GM19463 (cell line): ENCODE data around the gene ARHGAP40.
A peak's percentile ranks its signal among the peaks of the same experiment; 100 is the strongest.

Experiments used
- ATAC-seq: cut with Tn5 transposase; IDR thresholded peaks from one replicate; pipeline ENCODE4 v1.9.1; 2021; ENCODE audit warnings: mild to moderate bottlenecking, moderate library complexity; ENCODE audit not compliant: unreplicated experiment

The ARHGAP40 gene

GRCh38 chr20:38601216-38602184 lies at the start of gene ARHGAP40:
Gene ARHGAP40 (plus strand): TSS chr20:38601809.
- peak; percentile 76 for ATAC-seq

DNA sequence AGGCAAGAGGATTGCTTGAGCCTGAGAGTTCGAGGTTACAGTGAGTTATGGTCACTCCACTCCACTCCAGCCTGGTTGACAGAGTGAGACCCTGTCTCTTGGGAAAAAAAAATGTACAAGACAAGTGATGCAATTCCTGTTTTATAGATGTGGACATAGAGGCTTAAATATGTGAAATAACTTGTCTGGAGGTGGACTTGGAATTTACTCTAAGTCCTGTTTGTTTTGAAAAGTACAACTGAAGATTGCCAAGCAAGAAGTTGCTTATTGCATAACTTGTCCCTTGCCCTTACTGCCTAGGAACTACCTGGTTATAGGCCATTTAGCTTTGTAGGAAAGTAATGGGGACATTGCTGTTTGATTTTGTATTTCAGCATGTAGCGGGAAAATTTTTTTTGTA lies 46.6 kb upstream of the ARHGAP40 start:
- ATAC-seq = no peak

- no peak for ATAC-seq
Observed at GRCh38 chr20:38555395-38555794, 46.2 kb upstream of the ARHGAP40 start.

- no peak for ATAC-seq
Observed at GRCh38 chr20:38557174-38557573, 44.4 kb upstream of the ARHGAP40 start.

DNA sequence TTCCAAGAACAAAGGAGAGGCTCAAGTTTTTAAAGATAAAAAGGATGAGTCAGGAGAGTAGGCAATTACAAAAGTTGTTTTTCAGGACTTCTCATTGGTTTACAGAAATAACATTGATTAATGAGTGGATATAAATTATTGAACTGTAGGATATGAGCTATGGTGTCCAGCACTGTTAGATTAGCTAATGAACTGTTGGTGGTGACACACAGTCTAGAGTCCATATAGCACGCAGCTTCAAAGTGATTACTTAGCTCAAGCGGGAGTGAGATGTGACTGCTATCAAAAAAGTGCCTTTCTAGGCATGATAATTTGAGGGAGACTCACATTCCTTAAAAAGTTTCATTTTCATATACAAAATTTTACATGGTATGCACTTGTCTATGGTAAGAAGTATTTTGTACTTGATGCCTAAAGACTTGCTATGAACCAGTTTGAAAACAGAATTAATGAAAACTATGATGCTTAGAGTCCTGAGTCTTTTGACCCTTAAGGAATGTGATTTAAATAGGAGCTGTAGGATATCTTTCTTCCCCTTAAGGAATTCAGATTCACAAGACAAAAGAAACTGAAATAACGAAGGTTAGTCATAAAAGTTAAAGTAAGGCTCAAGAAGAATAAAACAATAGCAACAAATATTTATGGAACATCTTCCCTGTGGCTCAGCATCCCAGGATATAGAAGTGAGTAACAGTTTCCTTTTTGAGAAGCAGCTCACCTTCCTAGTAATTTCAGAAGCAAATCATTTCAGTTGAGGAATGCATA lies 42.8 kb upstream of the ARHGAP40 start:
- no peak for ATAC-seq

DNA sequence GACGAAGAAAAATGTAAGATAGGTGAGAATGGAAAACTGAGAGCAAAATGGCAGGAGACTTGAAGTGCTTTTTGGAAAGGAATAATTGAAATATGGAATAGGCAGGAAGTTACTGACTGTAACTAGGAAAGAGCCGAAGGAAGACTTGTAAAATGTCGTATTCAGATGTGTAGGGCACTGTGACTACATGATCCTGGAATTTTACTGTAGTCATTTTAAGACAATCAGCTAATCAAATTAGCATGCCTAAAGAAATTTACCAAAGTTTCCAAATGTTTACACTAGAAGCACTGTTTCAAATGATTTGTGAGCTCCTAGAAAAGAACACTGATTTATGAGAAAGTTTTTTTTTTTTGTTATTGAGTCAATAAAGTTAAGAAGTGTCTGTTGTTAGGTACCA lies 41.8 kb upstream of the ARHGAP40 start:
- ATAC-seq = no peak

DNA sequence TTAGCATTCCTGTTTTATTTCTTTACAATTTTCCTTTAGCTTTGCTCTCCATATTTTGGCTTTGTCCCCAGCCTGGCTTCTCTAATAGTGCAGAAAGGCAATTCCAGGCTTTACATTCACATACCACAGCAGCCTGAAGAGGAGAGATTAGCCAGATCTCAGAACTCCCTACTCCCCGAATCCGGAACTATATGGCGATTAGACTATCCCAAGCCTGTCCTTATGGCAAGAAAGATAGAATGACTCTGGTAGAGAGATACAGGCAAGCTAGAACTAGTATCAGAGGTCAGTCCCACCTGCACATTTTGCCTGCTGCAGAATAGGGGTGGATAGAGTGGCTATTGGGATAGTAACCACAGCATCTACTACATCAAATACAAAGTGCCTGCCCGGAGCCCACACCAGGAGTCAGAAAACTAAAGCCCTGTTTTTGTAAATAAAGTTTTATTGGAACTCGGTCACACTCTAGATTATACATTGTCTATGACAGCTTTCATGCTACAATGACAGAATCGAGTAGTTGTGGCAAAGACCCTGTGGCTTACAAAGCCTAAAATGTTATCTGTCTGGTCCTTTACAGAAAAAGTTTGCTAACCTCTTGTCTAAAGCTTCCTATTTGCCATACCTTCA lies 37.7 kb upstream of the ARHGAP40 start:
- ATAC-seq = no peak

GRCh38 chr20:38564680-38565079 lies 36.9 kb upstream of the ARHGAP40 start:
- no peak for ATAC-seq

GRCh38 chr20:38566036-38566598 lies 35.5 kb upstream of the ARHGAP40 start:
- ATAC-seq = no peak

- ATAC-seq = no peak
Observed at GRCh38 chr20:38569747-38570525, 31.7 kb upstream of the ARHGAP40 start.

DNA sequence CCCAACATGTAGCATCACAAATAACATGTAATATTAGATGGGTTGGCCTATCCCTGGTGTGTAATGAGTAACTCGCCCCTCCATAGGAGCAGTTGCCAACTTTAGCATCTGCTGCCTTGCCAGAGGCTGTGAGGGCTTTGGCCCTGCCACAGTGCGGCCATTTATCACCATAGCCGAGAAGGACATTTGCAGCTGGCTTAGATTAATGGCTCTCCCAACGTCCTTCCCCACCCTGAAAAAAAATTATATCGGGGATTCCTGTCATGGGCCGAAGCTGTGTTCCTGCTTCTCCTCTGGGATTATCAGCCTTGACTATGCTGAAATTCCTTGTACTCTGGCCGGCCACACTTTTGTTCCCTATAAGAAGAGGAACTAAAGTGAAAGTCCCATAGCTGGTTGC lies 28.2 kb upstream of the ARHGAP40 start:
- ATAC-seq = no peak

DNA sequence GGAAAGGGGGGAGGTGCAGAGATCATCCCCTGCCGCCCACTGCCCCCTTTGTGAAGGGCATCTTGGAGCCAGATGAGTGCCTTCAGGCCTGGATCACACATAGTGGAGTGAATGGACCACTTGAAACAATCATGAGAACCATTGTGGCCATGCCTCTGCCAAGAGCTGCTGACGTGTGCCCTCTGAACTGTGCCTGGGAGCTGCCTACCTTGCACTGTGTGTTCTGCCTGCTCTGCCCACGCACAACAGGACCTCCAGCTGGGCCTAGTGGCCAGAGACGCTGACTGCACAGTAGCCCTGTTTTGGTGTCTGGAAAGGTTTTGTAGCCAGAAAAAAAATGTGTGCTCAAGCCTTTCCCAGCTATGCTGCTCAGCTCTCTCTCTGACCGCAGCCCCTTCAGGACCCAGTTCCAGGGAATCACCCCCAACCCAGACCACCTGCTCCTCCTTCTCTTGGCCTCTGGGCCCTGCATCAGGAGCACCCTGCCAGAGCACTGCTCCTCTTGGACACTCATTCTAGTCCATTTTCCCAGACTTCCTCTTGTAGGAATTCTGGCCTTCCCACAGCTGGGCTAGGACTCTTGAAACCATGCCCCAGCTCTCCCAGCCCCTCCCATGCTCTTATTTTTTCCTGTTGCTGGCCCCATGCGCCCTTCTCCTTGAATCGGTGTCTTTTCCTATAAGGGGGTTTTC lies 22.2 kb upstream of the ARHGAP40 start:
- ATAC-seq = no peak

DNA sequence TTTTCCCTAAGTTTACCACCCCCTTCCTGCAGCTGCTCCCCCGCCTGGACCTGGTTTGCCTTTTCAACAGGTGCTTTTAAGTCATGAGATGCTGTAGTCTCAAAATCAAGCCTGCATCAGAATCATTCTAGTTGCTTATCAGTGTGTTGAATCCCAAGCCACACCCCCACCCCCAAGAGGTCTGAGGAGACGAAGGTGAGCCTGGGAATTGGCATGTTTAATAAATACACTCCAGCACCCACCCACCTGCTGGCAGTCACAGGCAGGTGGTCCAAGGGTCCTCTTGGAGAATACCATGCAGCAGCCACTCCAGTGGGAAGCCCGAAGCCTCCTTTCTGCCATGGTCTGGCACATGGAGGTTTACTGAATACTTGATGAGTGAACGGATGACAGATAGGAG lies 21.7 kb upstream of the ARHGAP40 start:
- no peak for ATAC-seq

DNA sequence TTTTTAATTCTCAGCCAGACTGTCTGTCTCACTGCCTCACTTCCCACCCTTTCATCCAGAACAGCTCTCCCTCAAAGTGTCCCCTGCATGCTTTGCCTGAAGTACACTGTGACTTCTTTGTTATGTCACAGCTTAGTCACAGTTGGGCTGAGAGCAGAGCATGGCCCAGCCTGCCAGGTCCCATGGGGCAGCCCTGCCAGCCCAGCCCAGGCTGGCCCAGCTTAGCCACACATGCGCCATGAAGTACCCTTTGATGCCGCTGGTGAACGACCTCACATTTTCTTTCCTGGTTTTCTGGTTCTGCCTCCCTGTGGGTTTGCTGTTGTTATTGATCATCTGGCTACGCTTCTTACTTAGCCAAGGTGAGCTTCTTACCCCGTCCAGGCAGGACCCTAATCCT lies 20.6 kb upstream of the ARHGAP40 start, which contains the start of gene ADIG:
Gene ADIG, plus strand, starts transcription at position 185 of the 400 bp plus-strand sequence. Its CDS starts 54 bp downstream, at position 239.
- ATAC-seq = no peak

- ATAC-seq = no peak
Observed at GRCh38 chr20:38581830-38582358, 19.7 kb upstream of the ARHGAP40 start.

DNA sequence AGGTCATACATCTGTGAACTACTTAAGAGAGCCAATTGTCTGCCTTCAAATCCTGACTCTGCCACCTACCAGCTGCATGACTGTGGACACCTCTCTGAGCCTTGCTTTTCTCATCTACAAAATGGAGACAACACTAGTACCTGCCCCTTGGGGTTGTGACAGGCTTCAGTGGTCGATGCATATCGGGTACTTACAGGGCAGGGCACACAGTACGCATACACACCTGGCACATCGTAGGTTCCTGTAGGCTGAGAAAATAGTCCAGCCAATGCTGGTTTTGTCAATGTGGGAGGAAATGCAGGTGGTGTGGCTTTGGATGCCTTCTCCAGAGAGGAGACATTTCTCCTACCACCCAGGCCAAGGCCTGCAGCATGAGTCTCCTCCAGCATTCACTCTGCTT lies 18.3 kb upstream of the ARHGAP40 start:
- no peak for ATAC-seq

DNA sequence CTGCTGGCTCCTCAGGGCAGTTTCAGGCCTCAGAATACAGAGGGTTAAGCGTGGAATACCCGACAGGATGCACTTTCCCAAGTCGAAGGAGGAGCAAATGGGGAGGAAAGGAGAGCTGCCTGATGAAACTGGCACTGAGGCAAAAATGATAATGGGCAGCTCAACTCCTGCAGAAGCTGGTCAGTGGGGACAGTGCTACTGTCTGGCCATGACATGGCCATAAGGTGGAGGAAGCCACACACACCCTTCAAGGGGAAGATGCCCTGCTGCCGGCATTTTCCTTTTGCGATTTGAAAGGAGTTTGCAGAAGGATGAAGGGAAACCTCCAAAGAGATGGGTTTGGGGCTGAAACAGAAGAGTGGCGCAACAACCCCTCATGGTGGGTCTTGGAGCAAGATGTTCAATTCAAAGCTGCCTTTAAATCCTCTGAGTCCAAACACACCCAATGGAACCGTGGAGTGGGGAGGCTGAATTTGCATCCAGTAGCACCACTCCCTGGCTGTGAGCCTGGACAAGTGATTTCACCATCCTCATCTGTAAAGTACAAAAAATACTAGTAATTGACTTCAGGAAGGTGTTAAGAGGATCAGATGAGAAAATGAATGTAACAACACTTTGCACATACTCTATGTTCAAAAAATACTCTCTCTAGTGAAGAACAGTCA lies 17.4 kb upstream of the ARHGAP40 start:
- ATAC-seq = no peak

GRCh38 chr20:38585404-38586180 lies 16.0 kb upstream of the ARHGAP40 start:
- ATAC-seq = no peak
